Psoas muscle (tissue), 8 donors: ENCODE measurements around the gene CYP4F3. TPM values are rescaled to one million over a fixed set of nuclear protein-coding genes. Genes with fewer than 3 reads are reported as not detected.
"Not testable (repeated sequence)": the region's sequence is repeated elsewhere in the genome, so short reads cannot be mapped to it uniquely, and the experiment has no call there.

ENCODE experiments used
- ATAC-seq, 4 donors: fragments of 200-7000 bp; cut with Tn5 transposase; one replicate each; pipeline ENCODE4 v1.9.1; 2020; ENCODE audit warnings: moderate library complexity in 3 of 4, mild to moderate bottlenecking in 2 of 4
- DNase-seq, 2 donors: peaks; one replicate each; pipeline ENCODE4 v3.0.0-alpha.2; 2020
- H3K27ac ChIP-seq: fragments of 200-600 bp; one replicate; pipeline ENCODE4 v1.8.0; 2022
- H3K27me3 ChIP-seq, 3 donors: fragments of 200-600 bp in 1 of 3; one replicate each; pipeline versions ENCODE4 v1.6.1 to v1.8.0; 2013 to 2022; ENCODE audit warnings: low read length in 2 of 3, mild to moderate bottlenecking in 2 of 3, moderate library complexity in 1 of 3; ENCODE audit not compliant: insufficient read depth in 3 of 3
- H3K36me3 ChIP-seq, 2 donors: fragments of 200-600 bp in 1 of 2; one replicate each; pipeline versions ENCODE4 v1.6.1 to v1.8.0; 2013 to 2022; ENCODE audit warnings: low read depth in 1 of 2, mild to moderate bottlenecking in 1 of 2, moderate library complexity in 1 of 2; ENCODE audit not compliant: insufficient read depth in 1 of 2
- H3K4me1 ChIP-seq: fragments of 200-600 bp; one replicate; pipeline ENCODE4 v1.8.0; 2022
- H3K4me3 ChIP-seq: fragments of 200-600 bp; one replicate; pipeline ENCODE4 v1.8.0; 2022; ENCODE audit warnings: mild to moderate bottlenecking
- H3K9me3 ChIP-seq: fragments of 200-600 bp; one replicate; pipeline ENCODE4 v1.8.0; 2022
- WGBS, 3 donors: extraction: QIAGEN DNeasy Blood & Tissue Kit; methylation state at CpG; one replicate each; pipeline versions ENCODE4 v1.1.6 to v1.1.7; 2013; 5-methylcytosine and 5-hydroxymethylcytosine counted together
- intact Hi-C, 2 donors: fragments of 100-400 bp; cut with DNase I; formaldehyde crosslinking; loops; one replicate each; pipeline versions ENCODE4 v1.11.0 to v1.14.2; 2022
- polyA plus RNA-seq, 3 donors: library from polyadenylated mRNA; stranded (reverse); fragments of 200-250 nt; gene quantifications; one replicate each; pipeline ENCODE4 v1.2.3, GENCODE V29; 2013
- total RNA-seq, 4 donors: library from RNA; stranded (reverse); fragmentation: NEBNext Ultra II Directional in 2 of 4; extraction: Animal tissue kit (Norgen Biotek cat#: 25700) in 2 of 4; gene quantifications; one replicate each; pipeline versions ENCODE4 v1.2.1 to v1.2.4, GENCODE V29; 2021 to 2023
- TF ChIP-seq, protein P1 (sequence below): fragments of 200-600 bp; IDR thresholded peaks from one replicate; pipeline ENCODE4 v1.8.0; 2022; ENCODE audit warnings: antibody characterized with exemption
- donor health status: healthy with polysubstance abuse.
- donor health status: DM: no; HTN: no; CAD: no; lungs with moderate emphysema.
- donor health status: Bipolar disorder and iron deficiency.
- donor health status: healthy.
- donor health status: DM: yes; HTN: yes; CAD: no.
- donor health status: DM: no; HTN: no; CAD: no.
- donor health status: DM: no; HTN: no; CAD: no.
- donor health status: DM: yes; HTN: yes; CAD: no.

CYP4F3 gene
- total and polyA plus RNA-seq, 7 donors, result 0.01 to 0.43 (median 0.04) TPM; not detected in 1

DNA sequence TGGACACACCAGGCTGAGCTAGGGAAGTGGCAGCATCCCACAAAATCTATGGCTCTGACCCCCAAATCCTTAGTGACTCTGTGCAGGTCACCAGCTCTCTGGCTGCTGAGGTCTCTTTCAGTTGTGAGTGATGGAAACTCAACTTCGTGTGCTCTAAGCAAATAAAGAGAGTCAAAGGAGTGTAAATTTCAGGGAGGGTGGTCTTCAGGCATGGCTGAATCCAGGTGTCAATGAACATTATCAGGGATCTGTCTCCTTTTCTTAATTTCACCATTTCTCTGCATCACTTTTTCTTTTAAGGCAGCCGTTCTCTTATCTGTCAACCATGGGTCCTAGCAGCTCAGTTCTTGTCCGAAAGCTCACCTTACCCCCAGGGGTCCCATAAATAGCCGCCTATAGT lies 38.4 kb downstream of the CYP4F3 start:
- H3K27ac ChIP-seq, result no peak overlapping the region
- intact Hi-C loops, result no loop called here
- H3K4me3 ChIP-seq, result no peak overlapping the region
- no peak for DNase-seq
- no peaks in the 10 kb centered on the region for H3K9me3 ChIP-seq
- ATAC-seq, result no peak
- WGBS, 3 donors, result 14 to 19% (median 16%) methylated on average over 4 of the region's 4 CpGs
- H3K36me3 ChIP-seq, result no peaks in the 10 kb centered on the region
- peaks cover 0 to 3% (median 3%) of the 10 kb centered on the region in 3 donors for H3K27me3 ChIP-seq
- H3K4me1 ChIP-seq, result no peaks in the 10 kb centered on the region
- TF ChIP-seq, protein P1, sequence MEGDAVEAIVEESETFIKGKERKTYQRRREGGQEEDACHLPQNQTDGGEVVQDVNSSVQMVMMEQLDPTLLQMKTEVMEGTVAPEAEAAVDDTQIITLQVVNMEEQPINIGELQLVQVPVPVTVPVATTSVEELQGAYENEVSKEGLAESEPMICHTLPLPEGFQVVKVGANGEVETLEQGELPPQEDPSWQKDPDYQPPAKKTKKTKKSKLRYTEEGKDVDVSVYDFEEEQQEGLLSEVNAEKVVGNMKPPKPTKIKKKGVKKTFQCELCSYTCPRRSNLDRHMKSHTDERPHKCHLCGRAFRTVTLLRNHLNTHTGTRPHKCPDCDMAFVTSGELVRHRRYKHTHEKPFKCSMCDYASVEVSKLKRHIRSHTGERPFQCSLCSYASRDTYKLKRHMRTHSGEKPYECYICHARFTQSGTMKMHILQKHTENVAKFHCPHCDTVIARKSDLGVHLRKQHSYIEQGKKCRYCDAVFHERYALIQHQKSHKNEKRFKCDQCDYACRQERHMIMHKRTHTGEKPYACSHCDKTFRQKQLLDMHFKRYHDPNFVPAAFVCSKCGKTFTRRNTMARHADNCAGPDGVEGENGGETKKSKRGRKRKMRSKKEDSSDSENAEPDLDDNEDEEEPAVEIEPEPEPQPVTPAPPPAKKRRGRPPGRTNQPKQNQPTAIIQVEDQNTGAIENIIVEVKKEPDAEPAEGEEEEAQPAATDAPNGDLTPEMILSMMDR, result no peak

GRCh38 chr19:15679865-15680264 lies 39.2 kb downstream of the CYP4F3 start:
- DNase-seq, H3K36me3 ChIP-seq, H3K27me3 ChIP-seq, H3K4me1 ChIP-seq, H3K4me3 ChIP-seq, H3K9me3 ChIP-seq, intact Hi-C loops, ATAC-seq, H3K27ac ChIP-seq: not testable (repeated sequence)
- 33 to 59% (median 52%) methylated on average over 4 of the region's 4 CpGs for WGBS, 3 donors

DNA sequence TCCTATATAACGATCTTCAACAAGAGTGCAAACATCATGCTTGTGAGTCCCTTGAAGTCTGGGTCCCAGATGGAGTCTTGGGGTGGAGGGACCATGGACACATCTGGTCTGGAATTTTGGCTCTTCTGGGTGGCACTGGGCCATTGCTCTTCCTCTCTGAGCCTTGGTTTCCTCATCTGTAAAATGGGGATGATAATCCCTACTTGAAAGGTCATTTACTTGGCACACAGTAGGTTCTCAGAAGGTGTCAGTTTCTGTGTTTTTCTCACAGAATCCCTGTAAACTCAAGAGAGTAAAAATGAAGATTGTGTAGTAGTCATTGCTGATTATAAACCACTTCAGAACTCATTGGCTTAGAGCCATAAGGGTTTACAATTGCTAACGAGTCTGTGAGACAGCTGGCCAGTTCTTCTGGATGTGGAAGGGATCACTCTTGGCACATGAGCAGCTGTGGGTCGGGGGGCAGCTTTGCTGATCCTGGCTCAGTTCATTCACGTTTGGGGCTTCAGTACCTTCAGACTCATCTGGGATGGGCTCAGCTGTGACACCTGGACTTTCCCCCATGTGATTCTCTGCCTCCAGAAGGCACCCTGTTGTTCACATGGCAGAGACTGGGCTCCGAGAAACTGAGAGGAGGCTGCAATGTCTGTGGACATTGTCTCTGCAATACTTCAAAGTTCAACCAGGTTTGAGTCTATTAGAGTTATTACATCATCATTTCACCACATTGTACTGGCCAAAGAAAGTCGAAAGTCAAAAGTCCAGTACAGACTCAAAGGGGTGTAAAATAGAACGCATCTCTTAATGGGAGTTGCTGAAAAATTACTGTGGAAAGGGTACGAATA lies 40.0 kb downstream of the CYP4F3 start:
- intact Hi-C loops, result no loop called here
- Histone ChIP-seq H3K36me3 (no peaks in the 10 kb centered on the region), H3K4me3 (no peak overlapping the region), H3K27me3 (peaks cover 0 to 3% (median 3%) of the 10 kb centered on the region in 3 donors), H3K27ac (no peak overlapping the region), H3K9me3 (no peaks in the 10 kb centered on the region), H3K4me1 (no peaks in the 10 kb centered on the region)
- no peak for ATAC-seq
- no peak for DNase-seq
- TF ChIP-seq, protein P1, result no peak
- WGBS, 3 donors, result 48 to 50% (median 49%) methylated on average over 8 of the region's 8 CpGs

GRCh38 chr19:15683411-15683810 lies 42.7 kb downstream of the CYP4F3 start:
- Histone ChIP-seq H3K36me3 (no peaks in the 10 kb centered on the region), H3K4me1 (no peaks in the 10 kb centered on the region), H3K9me3 (peaks cover 1% of the 10 kb centered on the region), H3K4me3 (no peak overlapping the region), H3K27me3 (peaks cover 0 to 3% (median 3%) of the 10 kb centered on the region in 3 donors), H3K27ac (no peak overlapping the region)
- ATAC-seq (no peak), DNase-seq (no peak)
- TF ChIP-seq, protein P1, result no peak
- WGBS, 3 donors, result 74 to 78% (median 76%) methylated on average over 10 of the region's 10 CpGs
- intact Hi-C loops, result no loop called here

DNA sequence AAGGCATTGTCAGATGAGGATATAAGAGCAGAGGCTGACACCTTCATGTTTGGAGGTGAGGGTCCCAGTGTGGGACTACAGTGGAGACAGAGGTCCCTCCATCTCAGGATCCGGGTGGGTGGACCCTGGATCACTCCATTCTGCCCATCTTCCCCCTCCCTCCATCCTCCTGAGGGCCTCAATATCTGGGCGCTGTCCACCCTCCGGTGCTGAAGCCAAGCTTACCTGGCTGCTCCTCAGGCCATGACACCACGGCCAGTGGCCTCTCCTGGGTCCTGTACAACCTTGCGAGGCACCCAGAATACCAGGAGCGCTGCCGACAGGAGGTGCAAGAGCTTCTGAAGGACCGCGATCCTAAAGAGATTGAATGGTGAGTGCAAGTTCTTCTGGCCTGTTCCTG lies 44.1 kb downstream of the CYP4F3 start:
- ATAC-seq, result no peak
- 32 to 35% (median 32%) methylated on average over 8 to 9 of the region's 9 CpGs for WGBS, 3 donors
- Histone ChIP-seq H3K27me3 (peaks cover 0 to 3% (median 3%) of the 10 kb centered on the region in 3 donors), H3K27ac (no peak overlapping the region), H3K4me1 (no peaks in the 10 kb centered on the region), H3K4me3 (no peak overlapping the region), H3K9me3 (peaks cover 5% of the 10 kb centered on the region), H3K36me3 (no peaks in the 10 kb centered on the region)
- intact Hi-C loops, result no loop called here
- TF ChIP-seq, protein P1, result no peak
- no peak for DNase-seq
